ENCODE data around the gene ANTXR1. TPM values are rescaled to one million over a fixed set of nuclear protein-coding genes. Genes with fewer than 3 reads are reported as not detected.

Gene ANTXR1
- total and polyA plus RNA-seq, 9 of the 15 experiments (the other 6 are each of a cell fraction or from before 2014, with no cell fraction given): 0.07 to 1.00 (median 0.54) TPM

- TF ChIP-seq RERE (CRISPR knock-in tag; IDR thresholded peaks at IDR 0.05; ENCODE audit: borderline replicate concordance) (no peak), ZNF436 (CRISPR knock-in tag; IDR thresholded peaks at IDR 0.05) (no peak), BMI1 (IDR thresholded peaks at IDR 0.05; ENCODE audit: low read length) (no peak), RHOXF2B (CRISPR knock-in tag; conservative IDR thresholded peaks at IDR 0.05) (no peak)
- TF ChIP-seq, protein P1, sequence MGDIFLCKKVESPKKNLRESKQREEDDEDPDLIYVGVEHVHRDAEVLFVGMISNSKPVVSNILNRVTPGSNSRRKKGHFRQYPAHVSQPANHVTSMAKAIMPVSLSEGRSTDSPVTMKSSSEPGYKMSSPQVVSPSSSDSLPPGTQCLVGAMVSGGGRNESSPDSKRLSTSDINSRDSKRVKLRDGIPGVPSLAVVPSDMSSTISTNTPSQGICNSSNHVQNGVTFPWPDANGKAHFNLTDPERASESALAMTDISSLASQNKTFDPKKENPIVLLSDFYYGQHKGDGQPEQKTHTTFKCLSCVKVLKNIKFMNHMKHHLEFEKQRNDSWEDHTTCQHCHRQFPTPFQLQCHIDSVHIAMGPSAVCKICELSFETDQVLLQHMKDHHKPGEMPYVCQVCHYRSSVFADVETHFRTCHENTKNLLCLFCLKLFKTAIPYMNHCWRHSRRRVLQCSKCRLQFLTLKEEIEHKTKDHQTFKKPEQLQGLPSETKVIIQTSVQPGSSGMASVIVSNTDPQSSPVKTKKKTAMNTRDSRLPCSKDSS (IDR thresholded peaks at IDR 0.05; ENCODE audit: low read depth, partially characterized antibody): no peak
Observed at GRCh38 chr2:69204654-69205053, 191.7 kb downstream of the ANTXR1 start (continued).
